SK-N-SH (cell line): ENCODE data around the gene NOTCH1. TPM values are rescaled to one million over a fixed set of nuclear protein-coding genes. Genes with fewer than 3 reads are reported as not detected.
A peak's percentile ranks its signal among the peaks of the same experiment; 100 is the strongest.

ENCODE experiments used
- CTCF ChIA-PET: fragments of 300-600, 350-600 bp; formaldehyde crosslinking; extraction: SDS; loops from one replicate; lab custom pipeline; 2021; lab: Yijun Ruan, JAX
- POLR2A ChIA-PET: fragments of 350-600 bp; sonication (Branson Sonifier 250); formaldehyde crosslinking; extraction: SDS; loops from one replicate; lab custom pipeline; 2020; ENCODE audit warnings: antibody characterized with exemption, inconsistent platforms; lab: Yijun Ruan, JAX
- DNase-seq: peaks from one replicate; pipeline ENCODE4 v3.0.0; 2012
- H2AFZ ChIP-seq: fragments of 200-600 bp; sonication (generic); 2 replicates; pipeline ENCODE4 v1.8.1; 2016; ENCODE audit warnings: antibody characterized with exemption, mild to moderate bottlenecking, low read depth
- H3F3A ChIP-seq: fragments of 200-600 bp; sonication (generic); replicated peaks from 2 replicates; pipeline ENCODE3; 2016; ENCODE audit warnings: antibody characterized with exemption, mild to moderate bottlenecking; ENCODE audit not compliant: insufficient read depth
- H3K27ac ChIP-seq, 2 experiments: fragments of 200-500 bp in 1 of 2; fragments of 200-600 bp in 1 of 2; sonication (Bioruptor generic) in 1 of 2; sonication (generic), shearing (Covaris generic) in 1 of 2; 2 replicates each; pipeline versions ENCODE4 v1.5.1 to v1.6.1; 2014 to 2016; ENCODE audit warnings: low read depth in 2 of 2, inconsistent platforms in 1 of 2, low read length in 1 of 2, mild to moderate bottlenecking in 1 of 2, mixed read lengths in 1 of 2
- H3K27me3 ChIP-seq: fragments of 200-600 bp; sonication (generic), shearing (Covaris generic); 2 replicates; pipeline ENCODE4 v1.6.1; 2016; ENCODE audit warnings: mixed run types; ENCODE audit not compliant: insufficient read depth
- H3K36me3 ChIP-seq, 2 experiments: fragments of 200-500 bp in 1 of 2; fragments of 200-600 bp in 1 of 2; sonication (Bioruptor generic) in 1 of 2; sonication (generic) in 1 of 2; replicated peaks in 1 of 2; 2 replicates each; pipeline versions ENCODE3 to v1.5.1; 2014 to 2016; ENCODE audit warnings: low read length in 1 of 2, mild to moderate bottlenecking in 1 of 2; ENCODE audit not compliant: insufficient read depth in 2 of 2, control insufficient read depth in 1 of 2
- H3K4me1 ChIP-seq, 2 experiments: fragments of 200-500 bp in 1 of 2; fragments of 200-600 bp in 1 of 2; sonication (Bioruptor generic) in 1 of 2; sonication (generic), shearing (Covaris generic) in 1 of 2; 2 replicates each; pipeline versions ENCODE4 v1.5.1 to v1.6.1; 2014 to 2016; ENCODE audit warnings: low read depth in 1 of 2, low read length in 1 of 2, mixed run types in 1 of 2; ENCODE audit not compliant: insufficient read depth in 2 of 2, control insufficient read depth in 1 of 2
- H3K4me2 ChIP-seq: fragments of 200-600 bp; sonication (generic), shearing (Covaris generic); 2 replicates; pipeline ENCODE4 v1.6.1; 2017; ENCODE audit warnings: mixed run types
- H3K4me3 ChIP-seq, 2 experiments: fragments of 200-500 bp in 1 of 2; fragments of 200-600 bp in 1 of 2; sonication (Bioruptor generic) in 1 of 2; sonication (generic), shearing (Covaris generic) in 1 of 2; 2 replicates each; pipeline versions ENCODE4 v1.5.1 to v1.8.1; 2014 to 2016; ENCODE audit warnings: low read depth in 2 of 2, inconsistent platforms in 1 of 2, low read length in 1 of 2, mild to moderate bottlenecking in 1 of 2, mixed read lengths in 1 of 2, moderate library complexity in 1 of 2
- H3K79me2 ChIP-seq: fragments of 200-600 bp; sonication (generic); 2 replicates; pipeline ENCODE4 v1.8.1; 2017; ENCODE audit warnings: mild to moderate bottlenecking; ENCODE audit not compliant: insufficient read depth
- H3K9ac ChIP-seq: fragments of 200-600 bp; sonication (generic); 2 replicates; pipeline ENCODE4 v1.6.1; 2017; ENCODE audit warnings: mixed run types
- H3K9me2 ChIP-seq: fragments of 200-600 bp; sonication (generic); 2 replicates; pipeline ENCODE4 v1.6.1; 2017; ENCODE audit warnings: mixed run types
- H3K9me3 ChIP-seq: fragments of 200-600 bp; sonication (generic); 2 replicates; pipeline ENCODE4 v1.6.1; 2017; ENCODE audit warnings: mixed run types, mild to moderate bottlenecking, moderate library complexity
- H4K20me1 ChIP-seq: fragments of 200-600 bp; sonication (generic); 2 replicates; pipeline ENCODE4 v1.6.1; 2017; ENCODE audit warnings: mild to moderate bottlenecking, mixed run types; ENCODE audit not compliant: insufficient read depth
- NRF1 ChIP-seq: IDR thresholded peaks from 2 replicates; pipeline ENCODE4 v1.6.1; 2012; ENCODE audit warnings: low read depth, mild to moderate bottlenecking, low read length
- TAF1 ChIP-seq: IDR thresholded peaks from 2 replicates; pipeline ENCODE4 v1.6.1; 2012; ENCODE audit warnings: low read depth, mild to moderate bottlenecking, low read length, moderate library complexity, borderline replicate concordance
- TCF12 ChIP-seq: IDR thresholded peaks from 2 replicates; pipeline ENCODE4 v1.4.0; 2012
- WGBS: methylation state at CpG from one replicate; pipeline ENCODE4 v1.1.6; 2017; ENCODE audit warnings: low lambda C conversion rate; 5-methylcytosine and 5-hydroxymethylcytosine counted together
- polyA plus RNA-seq, 3 experiments: library from polyadenylated mRNA; depleted of rRNA; stranded (reverse); fragments of >200 nt; gene quantifications; 2 replicates each; pipeline ENCODE4 v1.2.3, GENCODE V29; 2012
- TF ChIP-seq, protein P1 (sequence below): IDR thresholded peaks from 2 replicates; pipeline ENCODE4 v1.6.1; 2012; ENCODE audit warnings: mild to moderate bottlenecking, low read depth, low read length, moderate library complexity
- TF ChIP-seq, protein P2 (sequence below): IDR thresholded peaks from 2 replicates; pipeline ENCODE4 v1.4.0; 2012; ENCODE audit warnings: low read depth, borderline replicate concordance

NOTCH1 gene
- polyA plus RNA-seq, 1 of the 3 experiments (the other 2 are of a cell fraction): 6.6 TPM

DNA sequence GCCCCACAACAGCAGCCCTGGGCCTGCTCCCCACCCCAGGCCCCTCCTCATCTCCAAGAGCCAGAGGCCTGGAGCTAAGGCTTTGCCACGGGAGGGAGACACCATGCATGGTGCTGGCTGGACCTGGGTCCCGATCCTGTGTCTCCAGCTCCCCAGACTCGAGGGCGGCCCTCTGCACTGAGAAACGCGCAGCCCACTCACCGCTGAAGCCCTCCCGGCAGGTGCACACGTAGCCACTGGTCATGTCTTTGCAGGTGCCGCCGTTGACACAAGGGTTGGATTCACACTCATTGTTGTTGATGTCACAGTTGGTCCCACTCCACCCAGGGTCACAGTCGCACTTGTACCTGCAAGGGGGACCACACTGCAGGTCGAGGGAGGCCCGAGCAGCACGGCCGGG lies 32.7 kb downstream of the NOTCH1 start:
- DNase-seq: no peak
- 100% methylated on average over 1 of the region's 16 CpGs for WGBS
- no peaks in the 10 kb centered on the region for H3K27me3 ChIP-seq
- H3K27ac ChIP-seq: no peak overlapping the region
- H3K9me2 ChIP-seq: no peaks in the 10 kb centered on the region
- no peak overlapping the region for H3K9ac ChIP-seq
- ChIA-PET POLR2A (no interaction called here), CTCF (interaction anchor here (0.9 to 1.6 kb wide), 2 partner anchors 16 to 25 kb away, joined by 3 to 4 read pairs; no protein-coding TSS in a partner anchor)
- no peak overlapping the region for H2AFZ ChIP-seq
- peaks cover 6 to 68% of the 10 kb centered on the region in 2 experiments for H3K36me3 ChIP-seq
- no peak for TF ChIP-seq TCF12
- no peak for TF ChIP-seq NRF1
- no peak for TF ChIP-seq TAF1
- TF ChIP-seq, protein P1, sequence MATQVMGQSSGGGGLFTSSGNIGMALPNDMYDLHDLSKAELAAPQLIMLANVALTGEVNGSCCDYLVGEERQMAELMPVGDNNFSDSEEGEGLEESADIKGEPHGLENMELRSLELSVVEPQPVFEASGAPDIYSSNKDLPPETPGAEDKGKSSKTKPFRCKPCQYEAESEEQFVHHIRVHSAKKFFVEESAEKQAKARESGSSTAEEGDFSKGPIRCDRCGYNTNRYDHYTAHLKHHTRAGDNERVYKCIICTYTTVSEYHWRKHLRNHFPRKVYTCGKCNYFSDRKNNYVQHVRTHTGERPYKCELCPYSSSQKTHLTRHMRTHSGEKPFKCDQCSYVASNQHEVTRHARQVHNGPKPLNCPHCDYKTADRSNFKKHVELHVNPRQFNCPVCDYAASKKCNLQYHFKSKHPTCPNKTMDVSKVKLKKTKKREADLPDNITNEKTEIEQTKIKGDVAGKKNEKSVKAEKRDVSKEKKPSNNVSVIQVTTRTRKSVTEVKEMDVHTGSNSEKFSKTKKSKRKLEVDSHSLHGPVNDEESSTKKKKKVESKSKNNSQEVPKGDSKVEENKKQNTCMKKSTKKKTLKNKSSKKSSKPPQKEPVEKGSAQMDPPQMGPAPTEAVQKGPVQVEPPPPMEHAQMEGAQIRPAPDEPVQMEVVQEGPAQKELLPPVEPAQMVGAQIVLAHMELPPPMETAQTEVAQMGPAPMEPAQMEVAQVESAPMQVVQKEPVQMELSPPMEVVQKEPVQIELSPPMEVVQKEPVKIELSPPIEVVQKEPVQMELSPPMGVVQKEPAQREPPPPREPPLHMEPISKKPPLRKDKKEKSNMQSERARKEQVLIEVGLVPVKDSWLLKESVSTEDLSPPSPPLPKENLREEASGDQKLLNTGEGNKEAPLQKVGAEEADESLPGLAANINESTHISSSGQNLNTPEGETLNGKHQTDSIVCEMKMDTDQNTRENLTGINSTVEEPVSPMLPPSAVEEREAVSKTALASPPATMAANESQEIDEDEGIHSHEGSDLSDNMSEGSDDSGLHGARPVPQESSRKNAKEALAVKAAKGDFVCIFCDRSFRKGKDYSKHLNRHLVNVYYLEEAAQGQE: no peak
- H4K20me1 ChIP-seq: no peaks in the 10 kb centered on the region
- H3K4me3 ChIP-seq: no peak overlapping the region
- H3K4me2 ChIP-seq: no peak overlapping the region
- no peaks in the 10 kb centered on the region for H3K9me3 ChIP-seq
- no peaks in the 10 kb centered on the region for H3K79me2 ChIP-seq
- H3K4me1 ChIP-seq: peaks cover 0 to 5% of the 10 kb centered on the region in 2 experiments; a peak in 1 of 4 replicates
- H3F3A ChIP-seq: no peaks in the 10 kb centered on the region

DNA sequence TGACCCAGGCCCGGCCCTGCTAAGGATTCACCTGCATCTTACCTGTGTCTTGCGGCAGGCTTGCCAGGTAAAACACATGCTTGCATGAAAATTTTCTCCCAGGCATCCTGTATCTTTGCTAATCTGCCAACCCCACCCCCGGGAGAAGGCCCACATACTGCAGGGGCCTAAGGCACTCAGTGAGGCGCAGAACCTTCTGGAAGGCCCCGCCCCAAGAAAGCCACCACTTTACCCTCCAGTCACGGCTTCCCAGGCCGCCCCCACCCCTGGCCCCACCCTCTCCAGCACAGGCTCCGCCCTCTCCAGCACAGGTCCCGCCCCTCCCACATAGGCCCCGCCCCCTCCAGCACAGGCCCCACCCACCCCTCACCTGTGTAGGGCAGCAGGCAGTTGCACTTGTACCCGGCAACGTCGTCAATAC lies 33.2 kb downstream of the NOTCH1 start:
- Histone ChIP-seq H2AFZ (no peak overlapping the region), H3K9me2 (no peaks in the 10 kb centered on the region), H3K27me3 (no peaks in the 10 kb centered on the region), H3K4me3 (no peak overlapping the region), H3K9me3 (no peaks in the 10 kb centered on the region), H3K4me1 (peaks cover 0 to 5% of the 10 kb centered on the region in 2 experiments; a peak in 1 of 4 replicates), H3K36me3 (peaks cover 6 to 68% of the 10 kb centered on the region in 2 experiments), H3K79me2 (no peaks in the 10 kb centered on the region), H3K27ac (no peak overlapping the region; a peak in 1 of 4 replicates), H3F3A (no peaks in the 10 kb centered on the region), H4K20me1 (no peaks in the 10 kb centered on the region), H3K9ac (no peak overlapping the region), H3K4me2 (no peak overlapping the region)
- 88% methylated on average over 8 of the region's 13 CpGs for WGBS
- TF ChIP-seq, protein P2, sequence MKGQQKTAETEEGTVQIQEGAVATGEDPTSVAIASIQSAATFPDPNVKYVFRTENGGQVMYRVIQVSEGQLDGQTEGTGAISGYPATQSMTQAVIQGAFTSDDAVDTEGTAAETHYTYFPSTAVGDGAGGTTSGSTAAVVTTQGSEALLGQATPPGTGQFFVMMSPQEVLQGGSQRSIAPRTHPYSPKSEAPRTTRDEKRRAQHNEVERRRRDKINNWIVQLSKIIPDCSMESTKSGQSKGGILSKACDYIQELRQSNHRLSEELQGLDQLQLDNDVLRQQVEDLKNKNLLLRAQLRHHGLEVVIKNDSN: no peak
- CTCF ChIA-PET: interaction anchor here (0.9 kb wide), 1 partner anchor 17 kb away, joined by 3 read pairs; no protein-coding TSS in a partner anchor
- peak; percentile 89 for DNase-seq
- POLR2A ChIA-PET: no interaction called here
